AG09319 (cell line): ENCODE results near the gene ANKS6.
A peak's percentile ranks its signal among the peaks of the same experiment; 100 is the strongest.

Experiments
- DNase-seq: peaks from one replicate; pipeline ENCODE4 v3.0.0-alpha.2; 2010; ENCODE audit warnings: low read depth; ENCODE audit errors: extremely low read depth
- CTCF ChIP-seq: IDR thresholded peaks from 2 replicates; pipeline ENCODE4 v1.5.1; 2011; ENCODE audit warnings: low read depth, mild to moderate bottlenecking, inconsistent platforms, low read length, moderate library complexity

Gene ANKS6

GRCh38 chr9:98714833-98715232, 81.5 kb downstream of the ANKS6 start:
- TF ChIP-seq CTCF = no peak
- DNase-seq = no peak

GRCh38 chr9:98712987-98713386, 83.4 kb downstream of the ANKS6 start:
- TF ChIP-seq CTCF = no peak

GRCh38 chr9:98709968-98710965, 86.1 kb downstream of the ANKS6 start:
- no peak for TF ChIP-seq CTCF
- peak; percentile 3 for DNase-seq

More at GRCh38 chr9:98712987-98713386, 83.4 kb downstream of the ANKS6 start:
- DNase-seq = no peak

GRCh38 chr9:98708933-98709911, 87.1 kb downstream of the ANKS6 start, which contains the start of gene GABBR2:
GABBR2 (minus strand) TSS chr9:98708935; CDS start chr9:98708737, 198 bp downstream.
- TF ChIP-seq CTCF = no peak
- no peak for DNase-seq

- no peak for DNase-seq
- no peak for TF ChIP-seq CTCF
Measured at GRCh38 chr9:98708103-98708932, 88.0 kb downstream of the ANKS6 start.

- TF ChIP-seq CTCF = peak; percentile 56
- DNase-seq = peak; percentile 4
Measured at GRCh38 chr9:98707166-98708102, 88.9 kb downstream of the ANKS6 start.
